ENCODE data around the gene CBX4.

GRCh38 chr17:79864617-79865250 is 25.5 kb upstream of the CBX4 start:
- TF ChIP-seq POLR2A (IDR thresholded peaks at IDR 0.05) (no peak), CTCF (IDR thresholded peaks at IDR 0.05) (no peak), POLR2AphosphoS5 (IDR thresholded peaks at IDR 0.05) (no peak)
